HG02763 (cell line): ENCODE data around the gene DCC.

Source experiments
- ATAC-seq: cut with Tn5 transposase; IDR thresholded peaks from one replicate; pipeline ENCODE4 v1.9.1; 2021; ENCODE audit warnings: mild to moderate bottlenecking, moderate library complexity; ENCODE audit not compliant: unreplicated experiment

Gene DCC

GRCh38 chr18:52979892-52980291 lies 639.9 kb downstream of the DCC start:
- no peak for ATAC-seq

GRCh38 chr18:52991246-52991645 lies 651.2 kb downstream of the DCC start:
- ATAC-seq: no peak

DNA sequence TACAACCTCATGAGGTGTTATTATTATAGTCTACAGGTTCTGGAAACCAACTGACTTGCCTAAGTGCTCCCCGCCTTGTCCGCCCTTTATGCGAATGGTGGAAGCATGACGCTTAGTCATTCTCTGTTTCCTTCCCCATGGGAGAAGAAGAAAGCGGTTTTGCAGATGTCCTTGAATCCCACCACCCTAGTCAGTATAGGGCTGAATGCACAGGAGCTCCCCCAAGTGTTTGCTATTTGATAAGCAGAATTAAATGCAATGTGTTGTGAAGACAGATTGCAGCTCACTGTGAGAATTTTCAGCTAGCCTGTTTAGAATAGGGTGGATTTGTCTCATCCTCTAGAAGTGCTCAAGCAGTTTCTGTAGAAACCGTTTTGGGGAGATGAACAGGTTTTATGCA lies 652.0 kb downstream of the DCC start:
- ATAC-seq: no peak

- no peak for ATAC-seq
Observed at GRCh38 chr18:52995875-52996274, 655.9 kb downstream of the DCC start.

- ATAC-seq: no peak
Observed at GRCh38 chr18:52999633-53000032, 659.6 kb downstream of the DCC start.

DNA sequence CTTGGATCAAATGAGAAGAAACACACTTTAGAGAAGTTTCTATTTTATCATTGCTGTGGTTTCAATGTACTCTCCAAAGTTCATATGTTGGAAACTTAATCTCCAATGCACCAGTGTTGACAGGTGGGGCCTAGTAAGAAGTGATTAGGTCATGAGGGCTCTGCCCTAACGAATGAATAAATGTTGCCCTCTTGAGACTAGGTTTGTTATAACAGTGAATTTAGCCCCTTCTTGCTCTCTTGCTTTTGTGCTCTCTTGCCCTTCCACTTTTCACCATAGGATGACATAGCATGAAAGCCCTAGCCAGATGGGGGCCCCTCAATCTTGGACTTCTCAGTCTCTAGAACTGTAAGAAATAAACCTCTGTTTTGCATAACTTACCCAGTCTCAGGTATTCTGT lies 664.8 kb downstream of the DCC start:
- no peak for ATAC-seq

- ATAC-seq: no peak
Observed at GRCh38 chr18:53018791-53019190, 678.8 kb downstream of the DCC start.

- no peak for ATAC-seq
Observed at GRCh38 chr18:53025247-53025646, 685.2 kb downstream of the DCC start.

- no peak for ATAC-seq
Observed at GRCh38 chr18:53028565-53028964, 688.6 kb downstream of the DCC start.

GRCh38 chr18:53033128-53033527 lies 693.1 kb downstream of the DCC start:
- no peak for ATAC-seq

GRCh38 chr18:53038608-53039007 lies 698.6 kb downstream of the DCC start:
- ATAC-seq: no peak

- ATAC-seq: no peak
Observed at GRCh38 chr18:53040286-53040685, 700.3 kb downstream of the DCC start.

DNA sequence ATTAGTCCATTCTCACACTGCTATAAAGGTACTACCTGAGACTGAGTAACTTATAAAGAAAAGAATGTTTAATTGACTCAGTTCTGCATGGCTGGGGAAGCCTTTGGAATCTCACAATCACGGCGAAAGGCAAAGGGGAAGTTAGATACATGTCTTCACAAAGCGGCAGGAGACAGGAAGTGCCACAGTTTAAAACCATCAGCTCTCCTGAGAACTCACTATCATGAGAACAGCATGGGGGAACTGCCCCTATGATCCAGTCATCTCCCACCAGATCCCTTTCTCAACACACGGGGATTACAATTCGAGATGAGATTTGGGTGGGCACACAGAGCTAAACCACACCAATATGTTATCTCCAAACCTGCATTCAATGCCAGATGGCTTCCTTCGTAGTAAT lies 716.1 kb downstream of the DCC start:
- ATAC-seq: no peak

GRCh38 chr18:53070788-53071187 lies 730.8 kb downstream of the DCC start:
- ATAC-seq: no peak

DNA sequence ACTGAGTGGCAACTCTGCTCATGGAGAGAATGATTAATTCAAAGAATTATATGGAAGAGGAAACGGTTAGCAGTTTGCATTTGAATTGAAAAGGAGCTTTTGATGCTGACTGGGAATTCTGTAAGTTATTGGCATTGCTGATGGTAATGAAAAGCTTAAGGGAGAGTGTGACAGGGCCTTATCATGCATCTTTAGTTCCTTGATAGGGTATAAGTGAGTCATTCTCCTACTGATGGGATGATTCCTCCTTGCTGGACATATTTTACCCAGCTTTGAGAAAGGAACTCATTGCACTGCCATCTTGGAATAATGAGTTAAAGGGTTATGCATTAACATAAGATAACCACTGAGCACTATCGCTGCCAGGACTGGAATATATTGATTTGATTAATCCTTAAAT lies 740.7 kb downstream of the DCC start:
- no peak for ATAC-seq

- ATAC-seq: no peak
Observed at GRCh38 chr18:53093636-53094035, 753.6 kb downstream of the DCC start.

DNA sequence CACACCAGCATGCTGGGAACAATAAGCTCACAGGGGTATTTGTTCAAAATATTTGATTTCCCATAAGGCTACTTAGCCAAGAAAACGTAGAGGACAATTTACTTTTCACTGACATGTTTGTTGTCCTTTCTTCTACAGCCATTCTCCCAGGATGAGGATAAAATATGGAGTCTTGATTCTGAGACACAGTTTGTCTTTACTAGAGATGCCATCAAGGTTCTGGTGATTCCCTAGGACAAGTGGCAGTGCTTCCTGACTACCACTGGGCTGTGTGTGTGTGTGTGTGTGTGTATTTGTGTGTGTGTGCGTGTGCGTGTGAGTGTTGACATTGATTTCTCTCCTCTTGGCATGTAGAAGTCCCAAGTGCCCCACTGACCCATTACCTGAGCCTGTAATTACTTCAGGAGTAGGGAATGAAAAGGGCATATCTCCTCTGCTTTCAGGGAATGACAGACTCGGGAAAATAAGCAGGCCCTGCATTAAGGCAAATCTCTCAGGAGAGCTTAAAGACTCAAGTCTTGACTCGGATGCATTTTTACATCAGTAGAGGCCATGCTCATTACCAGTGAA lies 761.6 kb downstream of the DCC start:
- no peak for ATAC-seq

GRCh38 chr18:53114441-53114840 lies 774.4 kb downstream of the DCC start:
- ATAC-seq: no peak

DNA sequence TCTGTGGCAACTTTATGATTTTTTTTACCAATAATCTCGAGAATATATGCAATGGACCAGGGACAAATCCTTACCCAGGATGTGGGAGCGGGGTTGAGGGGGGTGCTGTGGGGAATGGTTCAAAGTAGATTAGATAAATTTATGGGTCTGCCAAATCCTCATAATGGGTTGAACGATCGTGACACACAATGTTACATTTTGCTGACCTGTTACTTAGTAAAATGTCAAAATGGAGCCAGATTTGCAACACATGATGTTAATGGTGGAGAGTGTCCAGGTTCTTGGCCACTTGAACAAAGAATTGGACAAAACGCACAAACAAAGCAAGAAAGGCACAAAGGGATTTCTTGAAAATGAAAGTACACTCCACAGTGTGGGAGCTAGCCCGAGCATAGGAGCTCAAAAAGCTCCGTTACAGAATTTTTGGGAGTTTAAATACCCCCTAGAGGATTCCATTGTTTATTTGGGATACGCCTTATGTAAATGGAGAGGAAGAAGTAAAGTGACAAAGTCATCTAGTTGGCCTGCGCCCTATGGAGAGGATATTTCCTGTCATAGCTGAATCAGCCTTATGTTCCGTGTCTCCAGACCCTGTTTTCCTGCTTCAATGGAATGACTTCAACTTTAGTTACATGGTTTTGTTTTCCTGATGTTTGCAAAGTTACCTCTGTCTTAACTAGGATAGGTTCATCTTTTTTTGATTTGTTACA lies 776.0 kb downstream of the DCC start:
- ATAC-seq: no peak

- ATAC-seq: no peak
Observed at GRCh38 chr18:53117851-53118250, 777.9 kb downstream of the DCC start.

DNA sequence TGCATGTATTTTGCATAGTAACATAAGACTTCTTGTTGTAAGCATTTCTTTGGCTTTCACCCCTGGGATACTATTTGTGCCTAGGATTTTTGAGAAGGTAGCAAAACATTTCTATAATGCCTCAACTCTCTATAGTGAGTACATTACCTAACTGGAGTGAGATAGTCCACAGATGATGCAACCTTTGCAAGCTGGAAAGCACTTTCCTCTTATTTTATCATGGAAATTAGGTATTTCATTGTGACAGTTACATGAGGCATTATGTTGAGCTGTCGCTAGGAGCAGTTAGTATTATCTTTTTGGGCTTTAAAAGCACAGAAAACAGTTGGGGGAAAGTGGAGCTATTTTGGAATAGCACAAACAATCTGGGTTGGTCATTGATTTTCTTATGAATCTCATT lies 786.2 kb downstream of the DCC start:
- no peak for ATAC-seq

- no peak for ATAC-seq
Observed at GRCh38 chr18:53131001-53131400, 791.0 kb downstream of the DCC start.

DNA sequence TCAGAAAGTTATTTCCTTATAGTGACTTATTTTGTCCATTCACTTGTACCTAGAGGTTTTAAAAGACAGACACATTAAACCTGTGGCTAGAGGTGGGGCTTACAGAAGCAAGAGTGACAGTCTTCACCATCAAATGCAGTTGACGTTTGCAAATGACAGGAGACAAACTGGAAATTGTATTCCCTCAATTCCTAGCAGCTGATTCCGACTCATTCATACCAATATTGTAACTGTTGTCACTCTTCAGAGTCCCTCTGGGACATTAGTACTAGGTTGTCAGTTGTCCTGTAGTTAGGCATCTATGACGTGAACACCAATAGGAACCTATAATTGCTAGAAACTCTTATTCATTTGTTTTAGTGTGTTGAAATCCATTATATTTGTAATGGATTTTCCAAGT lies 794.7 kb downstream of the DCC start:
- no peak for ATAC-seq
